Liver (tissue), 9 donors: ENCODE measurements around the gene BCAP29. TPM values are rescaled to one million over a fixed set of nuclear protein-coding genes. Genes with fewer than 3 reads are reported as not detected.
"Not testable (repeated sequence)": the region's sequence is repeated elsewhere in the genome, so short reads cannot be mapped to it uniquely, and the experiment has no call there.

Experiments
- DNase-seq: peaks from one replicate; pipeline ENCODE4 v3.0.0-alpha.2; 2017; ENCODE audit warnings: low spot score
- H3K27ac ChIP-seq, 2 donors: one replicate each; pipeline ENCODE4 v1.7.0; 2013; ENCODE audit warnings: inconsistent platforms in 2 of 2, low read length in 2 of 2, control low read depth in 1 of 2, low read depth in 1 of 2, mild to moderate bottlenecking in 1 of 2
- H3K27me3 ChIP-seq, 4 donors: one replicate each; pipeline versions ENCODE4 v1.6.1 to v1.7.0; 2013; ENCODE audit warnings: low read length in 3 of 4, inconsistent platforms in 1 of 4, mild to moderate bottlenecking in 1 of 4, moderate library complexity in 1 of 4; ENCODE audit not compliant: control insufficient read depth in 4 of 4, insufficient read depth in 4 of 4
- H3K36me3 ChIP-seq, 4 donors: one replicate each; pipeline versions ENCODE4 v1.6.1 to v1.7.0; 2013; ENCODE audit warnings: low read length in 3 of 4, mild to moderate bottlenecking in 3 of 4, low read depth in 1 of 4, moderate library complexity in 1 of 4; ENCODE audit not compliant: control insufficient read depth in 4 of 4, insufficient read depth in 3 of 4
- H3K4me1 ChIP-seq, 4 donors: one replicate each; pipeline versions ENCODE4 v1.6.1 to v1.7.0; 2013; ENCODE audit warnings: low read length in 3 of 4, mild to moderate bottlenecking in 3 of 4, moderate library complexity in 1 of 4; ENCODE audit not compliant: control insufficient read depth in 4 of 4, insufficient read depth in 4 of 4
- H3K4me3 ChIP-seq, 3 donors: one replicate each; pipeline versions ENCODE4 v1.6.1 to v1.7.0; 2013; ENCODE audit warnings: low read length in 3 of 3, control low read depth in 1 of 3, low read depth in 1 of 3, mild to moderate bottlenecking in 1 of 3
- H3K9ac ChIP-seq, 2 donors: one replicate each; pipeline ENCODE4 v1.7.0; 2013; ENCODE audit warnings: low read length in 2 of 2, mild to moderate bottlenecking in 2 of 2, moderate library complexity in 2 of 2, control low read depth in 1 of 2, low read depth in 1 of 2
- H3K9me3 ChIP-seq, 4 donors: one replicate each; pipeline versions ENCODE4 v1.6.1 to v1.7.0; 2013; ENCODE audit warnings: low read length in 3 of 4; ENCODE audit not compliant: control insufficient read depth in 4 of 4
- FOXA1 ChIP-seq: IDR thresholded peaks from 2 replicates; pipeline ENCODE4 v1.6.1; 2016; ENCODE audit warnings: antibody characterized with exemption
- FOXA2 ChIP-seq: IDR thresholded peaks from 2 replicates; pipeline ENCODE4 v1.6.1; 2016; ENCODE audit warnings: antibody characterized with exemption
- JUND ChIP-seq, 2 donors: IDR thresholded peaks; 2 replicates each; pipeline ENCODE4 v1.6.1; 2016; ENCODE audit warnings: antibody characterized with exemption in 2 of 2
- RAD21 ChIP-seq, 2 donors: IDR thresholded peaks; 2 replicates each; pipeline ENCODE4 v1.6.1; 2016; ENCODE audit warnings: antibody characterized with exemption in 2 of 2, mild to moderate bottlenecking in 2 of 2
- RXRA ChIP-seq, 2 donors: IDR thresholded peaks; 2 replicates each; pipeline ENCODE4 v1.6.1; 2017 to 2018; ENCODE audit warnings: antibody characterized with exemption in 2 of 2, mild to moderate bottlenecking in 1 of 2
- SP1 ChIP-seq: IDR thresholded peaks from 2 replicates; pipeline ENCODE4 v1.6.1; 2018; ENCODE audit warnings: antibody characterized with exemption, mild to moderate bottlenecking
- TAF1 ChIP-seq: conservative IDR thresholded peaks from 2 replicates; pipeline ENCODE4 v1.6.1; 2016; ENCODE audit warnings: antibody characterized with exemption, mild to moderate bottlenecking
- YY1 ChIP-seq: IDR thresholded peaks from 2 replicates; pipeline ENCODE4 v1.6.1; 2016; ENCODE audit warnings: antibody characterized with exemption, mild to moderate bottlenecking
- WGBS: extraction: QIAGEN DNeasy Blood & Tissue Kit; methylation state at CpG from one replicate; pipeline ENCODE4 v1.1.7; 2013; 5-methylcytosine and 5-hydroxymethylcytosine counted together
- polyA plus RNA-seq, 2 donors: library from polyadenylated mRNA; stranded (reverse) in 1 of 2; unstranded in 1 of 2; fragments of 200-250 nt in 1 of 2; fragments of >200 nt in 1 of 2; fragmentation: Nextera tagmentation in 1 of 2; extraction: Ambion mirVana in 1 of 2; gene quantifications; one replicate each; pipeline versions ENCODE4 v1.2.1 to v1.2.3, GENCODE V29; 2013 to 2015
- total RNA-seq, 2 donors: library from RNA; depleted of rRNA; stranded (reverse); fragments of >200 nt; gene quantifications; one replicate each; pipeline ENCODE4 v1.2.3, GENCODE V29; 2014
- TF ChIP-seq, protein P1 (sequence below): IDR thresholded peaks from 2 replicates; pipeline ENCODE4 v1.6.1; 2016; ENCODE audit warnings: antibody characterized with exemption
- TF ChIP-seq, protein P2 (sequence below): IDR thresholded peaks from 2 replicates; pipeline ENCODE4 v1.6.1; 2016; ENCODE audit warnings: antibody characterized with exemption
- TF ChIP-seq, protein P3 (sequence below): fragments of 150-350 bp; IDR thresholded peaks from 2 replicates; pipeline ENCODE4 v1.5.1; 2017; ENCODE audit warnings: improper control_type of control experiment, low read depth, low read length; ENCODE audit not compliant: missing input control
- donor health status: healthy.
- donor health status: healthy.
- donor health status: healthy.
- donor health status: healthy.
- donor health status: healthy.

The BCAP29 gene
- total and polyA plus RNA-seq, 4 donors: 19.5 to 77.7 (median 36.9) TPM

DNA sequence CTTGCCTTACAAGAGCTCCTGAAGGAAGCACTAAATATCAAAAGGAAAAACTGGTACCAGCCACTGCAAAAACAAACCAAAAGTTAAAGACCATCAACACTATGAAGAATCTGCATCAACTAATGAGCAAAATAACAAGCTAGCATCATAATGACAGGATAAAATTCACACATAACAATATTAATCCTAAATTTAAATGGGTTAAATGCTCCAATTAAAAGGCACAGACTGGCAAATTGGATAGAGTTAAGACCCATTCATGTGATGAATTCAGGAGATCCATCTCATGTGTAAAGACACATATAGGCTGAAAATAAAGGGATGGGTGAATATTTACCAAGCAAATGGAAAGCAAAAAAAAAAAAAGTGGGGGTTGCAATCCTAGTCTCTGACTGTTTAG, 45.9 kb upstream of the BCAP29 start (continued):
- TF ChIP-seq, protein P1, sequence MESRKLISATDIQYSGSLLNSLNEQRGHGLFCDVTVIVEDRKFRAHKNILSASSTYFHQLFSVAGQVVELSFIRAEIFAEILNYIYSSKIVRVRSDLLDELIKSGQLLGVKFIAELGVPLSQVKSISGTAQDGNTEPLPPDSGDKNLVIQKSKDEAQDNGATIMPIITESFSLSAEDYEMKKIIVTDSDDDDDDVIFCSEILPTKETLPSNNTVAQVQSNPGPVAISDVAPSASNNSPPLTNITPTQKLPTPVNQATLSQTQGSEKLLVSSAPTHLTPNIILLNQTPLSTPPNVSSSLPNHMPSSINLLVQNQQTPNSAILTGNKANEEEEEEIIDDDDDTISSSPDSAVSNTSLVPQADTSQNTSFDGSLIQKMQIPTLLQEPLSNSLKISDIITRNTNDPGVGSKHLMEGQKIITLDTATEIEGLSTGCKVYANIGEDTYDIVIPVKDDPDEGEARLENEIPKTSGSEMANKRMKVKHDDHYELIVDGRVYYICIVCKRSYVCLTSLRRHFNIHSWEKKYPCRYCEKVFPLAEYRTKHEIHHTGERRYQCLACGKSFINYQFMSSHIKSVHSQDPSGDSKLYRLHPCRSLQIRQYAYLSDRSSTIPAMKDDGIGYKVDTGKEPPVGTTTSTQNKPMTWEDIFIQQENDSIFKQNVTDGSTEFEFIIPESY: no peak
- no peak for TF ChIP-seq YY1
- no peak for TF ChIP-seq RAD21 (IDR thresholded peaks at IDR 0.05)
- no peak for TF ChIP-seq FOXA2
- TF ChIP-seq FOXA1: no peak
- no peak for TF ChIP-seq RXRA (IDR thresholded peaks at IDR 0.05)
- TF ChIP-seq, protein P2, sequence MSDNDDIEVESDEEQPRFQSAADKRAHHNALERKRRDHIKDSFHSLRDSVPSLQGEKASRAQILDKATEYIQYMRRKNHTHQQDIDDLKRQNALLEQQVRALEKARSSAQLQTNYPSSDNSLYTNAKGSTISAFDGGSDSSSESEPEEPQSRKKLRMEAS: no peak
- TF ChIP-seq TAF1: no peak

DNA sequence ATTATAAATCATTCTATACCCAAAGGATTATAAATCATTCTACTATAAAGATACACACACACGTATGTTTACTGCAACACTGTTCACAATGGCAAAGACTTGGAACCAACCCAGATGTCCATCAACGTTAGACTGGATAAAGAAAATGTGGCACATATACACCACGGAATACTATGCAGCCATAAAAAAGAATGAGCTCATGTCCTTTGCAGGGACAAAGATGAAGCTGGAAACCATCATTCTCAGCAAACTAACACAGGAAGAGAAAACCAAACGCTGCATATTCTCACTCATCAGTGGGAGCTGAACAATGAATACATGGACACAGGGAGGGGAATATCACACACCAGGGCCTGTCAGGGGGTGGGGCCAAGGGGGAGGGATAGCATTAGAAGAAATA, 42.8 kb upstream of the BCAP29 start:
- DNase-seq, H3K9me3 ChIP-seq, H3K9ac ChIP-seq, H3K4me1 ChIP-seq, H3K4me3 ChIP-seq, H3K27ac ChIP-seq, H3K36me3 ChIP-seq, H3K27me3 ChIP-seq: not testable (repeated sequence)
- 96% methylated on average over 4 of the region's 4 CpGs for WGBS

DNA sequence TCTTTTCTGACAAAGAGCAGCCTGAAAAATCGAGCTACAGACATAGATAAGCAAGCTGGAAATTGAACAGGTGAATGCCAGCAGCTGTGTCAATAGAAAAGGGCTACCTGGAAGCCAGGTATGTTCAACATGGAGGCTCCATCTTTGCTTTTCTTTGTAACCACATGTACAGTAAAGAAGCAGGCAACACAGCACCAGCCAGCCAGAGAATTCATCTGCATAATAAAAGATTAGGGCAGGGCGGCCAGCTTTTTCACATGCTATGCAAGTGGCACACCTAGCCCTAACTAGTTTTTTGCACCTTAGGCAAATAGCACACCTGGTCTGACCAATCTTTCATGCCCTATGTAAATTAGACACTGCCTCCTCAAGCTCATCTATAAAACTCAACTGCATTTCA, 42.0 kb upstream of the BCAP29 start:
- TF ChIP-seq, protein P1: no peak
- TF ChIP-seq FOXA1: no peak
- no peak for TF ChIP-seq JUND (IDR thresholded peaks at IDR 0.05)
- TF ChIP-seq YY1: no peak
- TF ChIP-seq, protein P3, sequence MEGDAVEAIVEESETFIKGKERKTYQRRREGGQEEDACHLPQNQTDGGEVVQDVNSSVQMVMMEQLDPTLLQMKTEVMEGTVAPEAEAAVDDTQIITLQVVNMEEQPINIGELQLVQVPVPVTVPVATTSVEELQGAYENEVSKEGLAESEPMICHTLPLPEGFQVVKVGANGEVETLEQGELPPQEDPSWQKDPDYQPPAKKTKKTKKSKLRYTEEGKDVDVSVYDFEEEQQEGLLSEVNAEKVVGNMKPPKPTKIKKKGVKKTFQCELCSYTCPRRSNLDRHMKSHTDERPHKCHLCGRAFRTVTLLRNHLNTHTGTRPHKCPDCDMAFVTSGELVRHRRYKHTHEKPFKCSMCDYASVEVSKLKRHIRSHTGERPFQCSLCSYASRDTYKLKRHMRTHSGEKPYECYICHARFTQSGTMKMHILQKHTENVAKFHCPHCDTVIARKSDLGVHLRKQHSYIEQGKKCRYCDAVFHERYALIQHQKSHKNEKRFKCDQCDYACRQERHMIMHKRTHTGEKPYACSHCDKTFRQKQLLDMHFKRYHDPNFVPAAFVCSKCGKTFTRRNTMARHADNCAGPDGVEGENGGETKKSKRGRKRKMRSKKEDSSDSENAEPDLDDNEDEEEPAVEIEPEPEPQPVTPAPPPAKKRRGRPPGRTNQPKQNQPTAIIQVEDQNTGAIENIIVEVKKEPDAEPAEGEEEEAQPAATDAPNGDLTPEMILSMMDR: no peak
- no peak for TF ChIP-seq SP1
- WGBS: 83% methylated on average over 2 of the region's 2 CpGs
- DNase-seq: no peak
- Histone ChIP-seq H3K4me1 (no peaks in the 10 kb centered on the region), H3K27me3 (no peaks in the 10 kb centered on the region), H3K9ac (no peak overlapping the region), H3K4me3 (no peak overlapping the region), H3K9me3 (no peaks in the 10 kb centered on the region), H3K36me3 (peaks cover 0 to 4% (median 3%) of the 10 kb centered on the region in 4 donors), H3K27ac (no peak overlapping the region)
